Gastrocnemius medialis (tissue), 4 donors: ENCODE measurements around the gene MSRB3. TPM values are rescaled to one million over a fixed set of nuclear protein-coding genes. Genes with fewer than 3 reads are reported as not detected.

ENCODE experiments used
- ATAC-seq, 2 donors: fragments of 150-250 bp; one replicate each; pipeline ENCODE4 v1.9.1; 2016
- DNase-seq, 2 donors: peaks; one replicate each; pipeline ENCODE4 v3.0.0-alpha.2; 2019
- H3K27ac ChIP-seq, 4 donors: fragments of 200-600 bp; sonication (generic); 1 replicate in 1 of 4; 2 replicates in 3 of 4; pipeline ENCODE4 v1.5.1; 2016 to 2018; ENCODE audit warnings: mild to moderate bottlenecking in 2 of 4, moderate library complexity in 1 of 4
- H3K27me3 ChIP-seq, 3 donors: fragments of 200-600 bp; sonication (generic) in 2 of 3; 1 replicate in 1 of 3; 2 replicates in 2 of 3; pipeline versions ENCODE4 v1.5.1 to v1.6.0; 2016 to 2019; ENCODE audit warnings: mild to moderate bottlenecking in 1 of 3, moderate library complexity in 1 of 3
- H3K36me3 ChIP-seq, 2 donors: fragments of 200-600 bp; sonication (generic) in 1 of 2; one replicate each; pipeline ENCODE4 v1.5.1; 2017 to 2018
- H3K4me1 ChIP-seq, 2 donors: fragments of 200-600 bp; sonication (generic) in 1 of 2; one replicate each; pipeline ENCODE4 v1.5.1; 2016 to 2017; ENCODE audit warnings: mild to moderate bottlenecking in 2 of 2
- H3K4me3 ChIP-seq, 4 donors: fragments of 200-600 bp; sonication (generic) in 3 of 4; 1 replicate in 1 of 4; 2 replicates in 3 of 4; pipeline ENCODE4 v1.5.1; 2016 to 2019; ENCODE audit warnings: mild to moderate bottlenecking in 2 of 4
- H3K9me3 ChIP-seq, 3 donors: fragments of 200-600 bp; sonication (generic) in 2 of 3; 1 replicate in 1 of 3; 2 replicates in 2 of 3; pipeline ENCODE4 v1.5.1; 2016 to 2019
- CTCF ChIP-seq, 5 experiments: fragments of 450-650 bp in 3 of 5; fragments of 200-600 bp in 2 of 5; sonication (generic) in 2 of 5; IDR thresholded peaks in 4 of 5; conservative IDR thresholded peaks in 1 of 5; 1 replicate in 4 of 5; 2 replicates in 1 of 5; pipeline ENCODE4 v1.5.1; 2016 to 2019; ENCODE audit warnings: antibody characterized with exemption in 5 of 5, mild to moderate bottlenecking in 3 of 5, moderate library complexity in 3 of 5
- POLR2A ChIP-seq, 2 donors: fragments of 450-650 bp; IDR thresholded peaks; one replicate each; pipeline ENCODE4 v1.6.1; 2017; ENCODE audit warnings: antibody characterized with exemption in 2 of 2, mild to moderate bottlenecking in 2 of 2, moderate library complexity in 2 of 2
- in situ Hi-C, 4 donors: fragments of 200-750 bp; cut with MboI; loops; one replicate each; pipeline versions ENCODE4 v1.15.0 to v1.8.0; 2017; ENCODE audit warnings: low sequenced_read_pairs in 4 of 4
- intact Hi-C: fragments of 100-400 bp; cut with DNase I; formaldehyde crosslinking; loops from one replicate; pipeline ENCODE4 v1.15.1; 2023; ENCODE audit warnings: low total_unique reads
- total RNA-seq, 4 donors: library from RNA; depleted of rRNA; stranded (reverse); fragments of >200 nt; gene quantifications; one replicate each; pipeline versions ENCODE4 v1.1.0 to v1.2.3, GENCODE V29; 2016

The MSRB3 gene
- total RNA-seq, 4 donors from 2014 or later, result 29.0 to 59.0 (median 47.3) TPM

- Histone ChIP-seq H3K4me3 (no peak overlapping the region), H3K9me3 (no peaks in the 10 kb centered on the region), H3K36me3 (no peaks in the 10 kb centered on the region), H3K27me3 (no peaks in the 10 kb centered on the region), H3K4me1 (peaks cover 3 to 4% of the 10 kb centered on the region in 2 donors), H3K27ac (no peak overlapping the region)
- in situ Hi-C loops (no loop called here), intact Hi-C loops (no loop called here)
- no peak for ATAC-seq
- DNase-seq, result no peak
- TF ChIP-seq CTCF (IDR thresholded peaks at IDR 0.05 in 4 of 5, conservative IDR thresholded peaks at IDR 0.05 in 1 of 5) (no peak), POLR2A (IDR thresholded peaks at IDR 0.05) (no peak)
Observed at GRCh38 chr12:65339161-65339560, 60.7 kb downstream of the MSRB3 start.

DNA sequence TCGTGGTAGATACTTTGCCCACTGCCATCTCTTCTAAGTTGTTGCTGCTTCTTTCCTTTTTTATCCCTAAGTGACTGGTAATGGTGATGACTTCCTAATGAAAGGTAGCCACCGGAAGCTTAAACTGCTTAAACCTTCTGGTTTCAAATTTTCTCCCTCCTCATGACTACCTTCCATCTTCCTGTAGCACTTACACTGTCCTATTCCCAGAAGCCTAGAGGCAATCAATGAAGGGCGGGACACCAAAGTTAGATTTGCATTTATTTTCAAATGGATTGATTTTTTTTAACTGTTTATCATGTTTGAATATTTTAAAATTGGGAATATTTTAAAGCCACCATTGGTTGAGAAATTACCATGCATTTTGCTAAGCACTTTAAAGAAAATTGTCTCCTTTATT is 64.7 kb downstream of the MSRB3 start:
- Histone ChIP-seq H3K27me3 (no peaks in the 10 kb centered on the region), H3K36me3 (no peaks in the 10 kb centered on the region), H3K9me3 (no peaks in the 10 kb centered on the region), H3K4me1 (no peaks in the 10 kb centered on the region), H3K27ac (no peak overlapping the region), H3K4me3 (no peak overlapping the region)
- intact Hi-C loops (no loop called here), in situ Hi-C loops (no loop called here)
- DNase-seq (no peak), ATAC-seq (no peak)
- TF ChIP-seq CTCF (IDR thresholded peaks at IDR 0.05 in 4 of 5, conservative IDR thresholded peaks at IDR 0.05 in 1 of 5) (no peak), POLR2A (IDR thresholded peaks at IDR 0.05) (no peak)

DNA sequence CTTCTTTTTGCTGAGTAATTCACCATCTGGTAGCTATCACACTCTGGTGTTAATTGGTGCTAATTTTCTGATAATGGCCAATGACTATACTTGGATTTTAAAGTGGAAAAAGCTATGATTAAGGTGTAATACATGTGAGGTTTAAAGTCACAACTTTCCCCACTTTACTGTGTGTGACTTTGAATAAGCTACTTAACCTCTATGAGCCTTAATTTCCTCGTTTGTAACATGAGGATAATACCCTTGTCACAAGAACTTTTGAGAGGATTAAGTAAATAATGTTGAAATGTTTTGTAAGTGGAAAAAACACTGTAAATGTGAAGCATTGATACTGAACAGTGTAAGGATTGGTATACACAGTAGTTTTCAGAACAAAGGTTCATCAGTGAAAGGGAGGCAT is 65.3 kb downstream of the MSRB3 start:
- Histone ChIP-seq H3K9me3 (no peaks in the 10 kb centered on the region), H3K4me3 (no peak overlapping the region), H3K27ac (no peak overlapping the region), H3K4me1 (no peaks in the 10 kb centered on the region), H3K36me3 (no peaks in the 10 kb centered on the region), H3K27me3 (no peaks in the 10 kb centered on the region)
- DNase-seq (no peak), ATAC-seq (no peak)
- TF ChIP-seq CTCF (IDR thresholded peaks at IDR 0.05 in 4 of 5, conservative IDR thresholded peaks at IDR 0.05 in 1 of 5) (no peak), POLR2A (IDR thresholded peaks at IDR 0.05) (no peak)
- intact Hi-C loops, result no loop called here
- in situ Hi-C loops, result no loop called here

DNA sequence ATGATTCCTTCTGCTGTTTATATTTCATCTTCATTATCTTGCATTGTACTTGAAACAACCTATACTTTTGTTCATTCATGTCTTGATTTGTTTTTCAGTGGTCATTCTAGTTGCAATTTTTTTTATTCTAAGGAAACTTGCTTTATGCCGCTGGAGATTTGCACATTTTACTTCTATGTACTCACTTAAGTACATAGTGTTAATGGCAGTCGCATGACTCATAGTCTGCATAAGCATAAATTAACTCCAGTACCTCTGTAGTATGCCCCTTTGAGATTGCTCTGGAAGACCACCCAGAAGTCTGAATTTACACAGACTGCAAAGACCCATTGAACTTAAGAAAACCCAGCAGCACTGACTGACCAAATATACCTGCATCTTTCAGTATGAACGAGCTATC is 77.0 kb downstream of the MSRB3 start:
- Histone ChIP-seq H3K27me3 (no peaks in the 10 kb centered on the region), H3K4me1 (no peaks in the 10 kb centered on the region), H3K9me3 (no peaks in the 10 kb centered on the region), H3K4me3 (no peak overlapping the region), H3K36me3 (no peaks in the 10 kb centered on the region), H3K27ac (no peak overlapping the region)
- intact Hi-C loops, result no loop called here
- ATAC-seq, result no peak
- TF ChIP-seq CTCF (IDR thresholded peaks at IDR 0.05 in 4 of 5, conservative IDR thresholded peaks at IDR 0.05 in 1 of 5) (no peak), POLR2A (IDR thresholded peaks at IDR 0.05) (no peak)
- no peak for DNase-seq
- in situ Hi-C loops, result no loop called here
